LNCAP (cell line): Measurements from ENCODE around the gene BCL11A.

ENCODE experiments used
- TF ChIP-seq, protein P1 (sequence below): fragments of 450-650 bp; IDR thresholded peaks from 2 replicates; pipeline ENCODE4 v1.5.1; 2017; ENCODE audit warnings: mild to moderate bottlenecking

BCL11A gene

DNA sequence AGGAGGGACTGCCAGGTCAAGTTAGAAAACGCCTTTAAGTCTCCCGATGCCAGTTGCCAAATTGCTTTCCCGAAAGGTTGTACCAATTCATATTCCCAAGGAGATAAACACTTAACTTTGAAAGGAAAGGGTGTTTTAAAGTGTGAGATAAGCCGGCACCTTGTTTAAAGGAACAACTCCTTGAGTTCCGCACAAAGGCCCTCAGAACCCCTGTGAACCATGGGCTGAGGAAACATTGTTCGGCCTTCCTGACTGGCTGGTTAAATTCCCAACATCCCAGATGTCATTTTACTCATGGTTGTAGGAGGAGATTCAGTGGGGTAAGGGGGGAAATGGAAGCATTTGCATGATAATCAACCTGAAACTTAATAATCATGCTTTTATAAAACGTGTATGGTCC, 126.6 kb downstream of the BCL11A start:
- TF ChIP-seq, protein P1, sequence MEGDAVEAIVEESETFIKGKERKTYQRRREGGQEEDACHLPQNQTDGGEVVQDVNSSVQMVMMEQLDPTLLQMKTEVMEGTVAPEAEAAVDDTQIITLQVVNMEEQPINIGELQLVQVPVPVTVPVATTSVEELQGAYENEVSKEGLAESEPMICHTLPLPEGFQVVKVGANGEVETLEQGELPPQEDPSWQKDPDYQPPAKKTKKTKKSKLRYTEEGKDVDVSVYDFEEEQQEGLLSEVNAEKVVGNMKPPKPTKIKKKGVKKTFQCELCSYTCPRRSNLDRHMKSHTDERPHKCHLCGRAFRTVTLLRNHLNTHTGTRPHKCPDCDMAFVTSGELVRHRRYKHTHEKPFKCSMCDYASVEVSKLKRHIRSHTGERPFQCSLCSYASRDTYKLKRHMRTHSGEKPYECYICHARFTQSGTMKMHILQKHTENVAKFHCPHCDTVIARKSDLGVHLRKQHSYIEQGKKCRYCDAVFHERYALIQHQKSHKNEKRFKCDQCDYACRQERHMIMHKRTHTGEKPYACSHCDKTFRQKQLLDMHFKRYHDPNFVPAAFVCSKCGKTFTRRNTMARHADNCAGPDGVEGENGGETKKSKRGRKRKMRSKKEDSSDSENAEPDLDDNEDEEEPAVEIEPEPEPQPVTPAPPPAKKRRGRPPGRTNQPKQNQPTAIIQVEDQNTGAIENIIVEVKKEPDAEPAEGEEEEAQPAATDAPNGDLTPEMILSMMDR = no peak

DNA sequence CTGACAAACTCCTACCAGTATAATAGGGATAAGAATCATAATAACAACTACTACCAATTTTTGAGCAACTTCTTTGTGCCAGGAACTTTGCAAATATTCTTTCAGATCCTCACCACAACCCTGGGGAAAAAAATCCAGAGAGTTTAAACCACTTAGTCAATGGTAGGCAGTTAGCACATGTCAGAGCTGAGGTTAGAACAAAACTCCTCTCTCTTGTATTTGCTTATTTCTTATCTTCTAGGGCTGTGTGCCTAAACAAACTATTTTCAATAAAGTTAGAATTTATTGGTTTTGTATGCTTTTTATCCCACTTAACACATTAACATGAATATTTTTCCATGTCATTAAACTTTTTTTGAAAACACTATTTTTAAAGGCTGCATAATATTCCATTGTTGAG, 127.1 kb downstream of the BCL11A start:
- TF ChIP-seq, protein P1 = no peak

DNA sequence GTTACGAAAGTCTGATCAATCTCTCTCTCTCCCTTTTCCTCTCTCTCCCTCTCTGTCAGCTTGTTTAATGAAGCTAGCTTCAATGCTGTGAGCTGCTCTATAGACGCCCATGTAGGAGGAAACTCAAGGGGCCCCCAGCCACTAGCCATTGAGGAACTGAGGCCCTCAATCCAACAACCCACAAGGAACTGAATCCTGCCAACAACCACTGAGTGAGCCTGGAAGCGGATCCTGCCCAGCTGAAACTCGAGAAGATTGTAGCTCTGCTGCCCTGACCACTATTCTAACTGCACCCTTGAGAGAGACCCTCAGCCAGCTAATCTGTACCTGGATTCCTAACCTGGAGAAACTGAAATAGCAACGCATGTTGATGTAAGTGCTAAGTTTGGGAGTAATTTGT, 129.2 kb downstream of the BCL11A start:
- TF ChIP-seq, protein P1 = no peak

DNA sequence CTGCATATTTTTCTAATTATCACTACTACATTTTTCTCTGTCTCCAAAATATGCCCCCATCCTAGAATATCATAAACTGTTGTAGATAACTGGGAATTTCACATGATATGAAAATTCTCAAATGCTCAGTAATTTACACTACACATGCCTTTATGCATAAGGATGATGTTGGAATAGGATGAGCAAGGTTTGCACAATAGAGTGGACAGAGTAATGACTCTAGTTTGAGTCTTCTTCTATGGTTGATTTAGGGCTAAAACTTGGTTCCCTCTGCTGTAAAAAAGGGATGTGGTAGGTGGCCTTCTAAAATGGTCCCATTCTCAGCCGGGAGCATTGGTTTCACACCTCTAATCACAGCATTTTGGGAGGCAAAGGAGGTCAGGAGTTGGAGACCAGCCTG, 129.9 kb downstream of the BCL11A start:
- TF ChIP-seq, protein P1 = no peak

DNA sequence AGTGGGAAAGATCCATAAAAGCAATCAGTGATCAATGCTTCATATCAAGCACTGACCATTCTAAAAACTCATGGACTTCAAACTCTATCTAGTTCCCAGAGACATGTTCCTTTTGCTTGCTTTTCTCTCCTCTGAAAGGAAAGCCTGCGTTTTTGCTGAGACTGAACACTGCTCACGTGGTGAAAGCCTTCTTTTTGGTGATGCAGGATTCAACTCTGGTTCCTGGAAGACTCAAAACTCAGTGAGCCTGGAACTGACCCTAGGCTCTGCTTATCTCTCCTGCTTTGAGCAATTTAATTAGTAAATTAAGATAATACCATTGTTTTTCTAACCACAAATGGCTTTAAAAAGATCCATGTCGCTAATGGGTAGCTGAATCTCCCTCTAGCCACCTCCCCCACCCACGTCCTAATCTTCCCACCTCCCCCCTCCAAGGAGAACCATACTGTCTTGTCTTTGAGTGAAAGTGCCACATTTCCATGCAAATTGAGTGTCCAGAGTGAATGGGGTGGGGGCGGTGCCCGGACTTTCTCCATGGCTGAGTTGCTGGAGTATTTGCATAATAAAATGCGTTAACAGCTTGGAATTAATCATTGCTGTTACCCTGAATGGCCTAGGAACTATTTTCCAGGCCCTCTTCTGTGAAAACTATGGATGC, 130.5 kb downstream of the BCL11A start:
- TF ChIP-seq, protein P1 = no peak

DNA sequence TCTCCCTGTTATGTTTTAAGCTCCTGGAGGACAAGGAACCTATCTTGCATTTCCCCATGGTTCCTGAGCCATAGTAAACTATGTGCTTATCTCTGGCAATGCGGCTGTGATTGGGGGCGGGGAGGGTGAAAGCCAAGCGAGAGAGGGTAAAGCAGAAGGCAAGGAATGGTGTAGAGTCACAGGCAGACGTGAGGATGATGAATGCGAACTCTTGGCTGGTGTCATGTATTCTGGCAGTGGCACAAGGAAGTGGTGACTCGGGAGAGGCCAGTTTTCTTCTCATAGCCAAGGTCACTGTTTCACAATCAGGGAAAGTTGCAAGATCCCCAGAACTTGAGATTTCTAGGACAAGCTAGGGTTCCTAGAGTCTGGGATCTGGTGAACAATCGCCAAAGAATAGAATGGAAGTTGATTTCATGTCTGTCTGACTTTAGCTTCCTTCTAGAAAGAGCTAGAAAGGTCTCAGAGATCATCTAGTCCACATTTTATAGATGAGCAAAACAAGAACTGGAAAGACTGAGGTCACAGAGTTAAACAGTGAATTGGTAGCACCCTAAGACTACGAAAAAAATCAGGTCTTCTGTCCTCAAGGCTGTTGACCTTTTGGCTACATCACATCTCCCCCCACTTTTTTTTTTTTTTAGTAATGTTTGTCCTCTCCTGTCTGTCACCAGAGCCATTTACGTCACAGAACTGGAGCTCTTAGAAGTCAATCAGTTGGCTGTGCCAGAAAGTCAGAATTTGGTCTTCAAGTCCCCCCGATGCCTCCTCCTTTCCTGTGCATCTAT, 137.0 kb downstream of the BCL11A start:
- TF ChIP-seq, protein P1 = no peak

DNA sequence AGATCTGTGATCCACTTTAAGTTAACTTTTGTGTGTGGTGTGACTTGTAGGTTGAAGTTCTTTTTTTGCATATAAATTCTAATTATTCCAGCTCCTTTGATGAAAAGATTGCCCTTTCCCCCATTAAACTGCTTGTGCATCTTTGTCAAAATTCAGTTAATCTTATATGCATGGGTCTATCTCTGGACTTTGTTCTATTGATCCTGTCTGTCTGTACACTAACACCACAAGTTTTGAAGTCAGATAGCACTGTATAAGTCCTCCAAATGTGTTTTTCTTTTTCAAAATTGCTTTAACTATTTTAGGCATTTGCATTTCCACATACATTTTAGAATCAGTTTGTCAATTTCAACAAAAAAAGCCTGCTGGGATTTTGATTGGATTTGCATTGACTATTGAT, 137.6 kb downstream of the BCL11A start:
- TF ChIP-seq, protein P1 = no peak
